ENCODE results near the gene DENND1B. TPM values are rescaled to one million over a fixed set of nuclear protein-coding genes. Genes with fewer than 3 reads are reported as not detected.

Gene DENND1B
- polyA plus RNA-seq, 1 donor from 2014 or later: 12.4 TPM

- TF ChIP-seq EZH2 (IDR thresholded peaks at IDR 0.05; ENCODE audit: borderline replicate concordance, insufficient read depth, low read length, poor library complexity, severe bottlenecking) (no peak), CTCF (IDR thresholded peaks at IDR 0.05; ENCODE audit: poor library complexity, severe bottlenecking) (no peak), RAD21 (conservative IDR thresholded peaks at IDR 0.05) (no peak), TAF1 (IDR thresholded peaks at IDR 0.05; ENCODE audit: low read depth) (no peak), POLR2AphosphoS5 (IDR thresholded peaks at IDR 0.05) (no peak), EP300 (conservative IDR thresholded peaks at IDR 0.05; ENCODE audit: poor library complexity, severe bottlenecking) (no peak), REST (IDR thresholded peaks at IDR 0.05; ENCODE audit: borderline replicate concordance) (no peak), SMC3 (conservative IDR thresholded peaks at IDR 0.05; ENCODE audit: poor library complexity) (no peak), MXI1 (conservative IDR thresholded peaks at IDR 0.05; ENCODE audit: poor library complexity, severe bottlenecking) (no peak)
- H4K20me1 ChIP-seq (ENCODE audit: insufficient read depth): no peaks in the 10 kb centered on the region
- H3K9me2 ChIP-seq (ENCODE audit: insufficient read depth, low read length): no peaks in the 10 kb centered on the region
- no peaks in the 10 kb centered on the region for H3K27me3 ChIP-seq (ENCODE audit: insufficient read depth, low read depth, low read length)
- no peaks in the 10 kb centered on the region for H3K9me3 ChIP-seq (ENCODE audit: low read length)
- no peak overlapping the region for H2AFZ ChIP-seq (ENCODE audit: low read depth, low read length)
- H3K4me2 ChIP-seq (ENCODE audit: low read length): no peak overlapping the region
- no peaks in the 10 kb centered on the region for H3K79me2 ChIP-seq (replicated peaks; ENCODE audit: insufficient read depth, low read length)
- H3K4me3 ChIP-seq (ENCODE audit: low read length): no peak overlapping the region
- no peaks in the 10 kb centered on the region for H3F3A ChIP-seq (ENCODE audit: insufficient read depth, low read length, poor library complexity, severe bottlenecking)
- H3K9ac ChIP-seq (ENCODE audit: low read length): no peak overlapping the region
- no peak overlapping the region for H3K27ac ChIP-seq (ENCODE audit: low read length)
- H3K36me3 ChIP-seq (ENCODE audit: insufficient read depth, low read length): no peaks in the 10 kb centered on the region
Measured at GRCh38 chr1:197572169-197572568, 203.1 kb downstream of the DENND1B start.

GRCh38 chr1:197567442-197567841 lies 207.8 kb downstream of the DENND1B start:
- no peaks in the 10 kb centered on the region for H3F3A ChIP-seq (ENCODE audit: insufficient read depth, low read length, poor library complexity, severe bottlenecking)
- no peak overlapping the region for H3K4me3 ChIP-seq (ENCODE audit: low read length)
- H3K9me2 ChIP-seq (ENCODE audit: insufficient read depth, low read length): no peaks in the 10 kb centered on the region
- no peak overlapping the region for H3K9ac ChIP-seq (ENCODE audit: low read length)
- no peaks in the 10 kb centered on the region for H4K20me1 ChIP-seq (ENCODE audit: insufficient read depth)
- no peaks in the 10 kb centered on the region for H3K27me3 ChIP-seq (ENCODE audit: insufficient read depth, low read depth, low read length)
- TF ChIP-seq POLR2AphosphoS5 (IDR thresholded peaks at IDR 0.05) (no peak), TAF1 (IDR thresholded peaks at IDR 0.05; ENCODE audit: low read depth) (no peak), EP300 (conservative IDR thresholded peaks at IDR 0.05; ENCODE audit: poor library complexity, severe bottlenecking) (no peak), CTCF (IDR thresholded peaks at IDR 0.05; ENCODE audit: poor library complexity, severe bottlenecking) (no peak), RAD21 (conservative IDR thresholded peaks at IDR 0.05) (no peak), EZH2 (IDR thresholded peaks at IDR 0.05; ENCODE audit: borderline replicate concordance, insufficient read depth, low read length, poor library complexity, severe bottlenecking) (no peak), SMC3 (conservative IDR thresholded peaks at IDR 0.05; ENCODE audit: poor library complexity) (no peak), REST (IDR thresholded peaks at IDR 0.05; ENCODE audit: borderline replicate concordance) (no peak), MXI1 (conservative IDR thresholded peaks at IDR 0.05; ENCODE audit: poor library complexity, severe bottlenecking) (no peak)
- H3K27ac ChIP-seq (ENCODE audit: low read length): no peak overlapping the region
- H3K36me3 ChIP-seq (ENCODE audit: insufficient read depth, low read length): no peaks in the 10 kb centered on the region
- no peaks in the 10 kb centered on the region for H3K9me3 ChIP-seq (ENCODE audit: low read length)
- no peak overlapping the region for H2AFZ ChIP-seq (ENCODE audit: low read depth, low read length)
- no peak overlapping the region for H3K4me2 ChIP-seq (ENCODE audit: low read length)
- H3K79me2 ChIP-seq (replicated peaks; ENCODE audit: insufficient read depth, low read length): no peaks in the 10 kb centered on the region

Measured in neural cell (in vitro differentiated cells).